PC-3 (cell line): Measurements from ENCODE around the gene NTM.

Experiments used
- EZH2 ChIP-seq: fragments of 300-600 bp; sonication (generic); IDR thresholded peaks from one replicate; pipeline ENCODE4 v1.6.1; 2017; ENCODE audit warnings: antibody characterized with exemption, mild to moderate bottlenecking, low read length; ENCODE audit not compliant: unreplicated experiment
- TF ChIP-seq, protein P1 (sequence below): fragments of 300-600 bp; sonication (generic); conservative IDR thresholded peaks from 2 replicates; pipeline ENCODE4 v1.5.1; 2017; ENCODE audit warnings: antibody characterized with exemption, low read depth, mild to moderate bottlenecking, low read length

GRCh38 chr11:131583938-131584337, 213.5 kb downstream of the NTM start:
- TF ChIP-seq, protein P1, sequence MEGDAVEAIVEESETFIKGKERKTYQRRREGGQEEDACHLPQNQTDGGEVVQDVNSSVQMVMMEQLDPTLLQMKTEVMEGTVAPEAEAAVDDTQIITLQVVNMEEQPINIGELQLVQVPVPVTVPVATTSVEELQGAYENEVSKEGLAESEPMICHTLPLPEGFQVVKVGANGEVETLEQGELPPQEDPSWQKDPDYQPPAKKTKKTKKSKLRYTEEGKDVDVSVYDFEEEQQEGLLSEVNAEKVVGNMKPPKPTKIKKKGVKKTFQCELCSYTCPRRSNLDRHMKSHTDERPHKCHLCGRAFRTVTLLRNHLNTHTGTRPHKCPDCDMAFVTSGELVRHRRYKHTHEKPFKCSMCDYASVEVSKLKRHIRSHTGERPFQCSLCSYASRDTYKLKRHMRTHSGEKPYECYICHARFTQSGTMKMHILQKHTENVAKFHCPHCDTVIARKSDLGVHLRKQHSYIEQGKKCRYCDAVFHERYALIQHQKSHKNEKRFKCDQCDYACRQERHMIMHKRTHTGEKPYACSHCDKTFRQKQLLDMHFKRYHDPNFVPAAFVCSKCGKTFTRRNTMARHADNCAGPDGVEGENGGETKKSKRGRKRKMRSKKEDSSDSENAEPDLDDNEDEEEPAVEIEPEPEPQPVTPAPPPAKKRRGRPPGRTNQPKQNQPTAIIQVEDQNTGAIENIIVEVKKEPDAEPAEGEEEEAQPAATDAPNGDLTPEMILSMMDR: no peak
- no peak for TF ChIP-seq EZH2
